Stimulated activated CD4-positive, alpha-beta T cell treated with anti-CD3 and anti-CD28 coated beads, Interleukin-2, amount 100 ng/mL, for 24 hours (primary cell): ENCODE results near the gene NDUFV1.
"Not testable (repeated sequence)": the region's sequence is repeated elsewhere in the genome, so short reads cannot be mapped to it uniquely, and the experiment has no call there.

Experiments used
- DNase-seq, 2 donors: peaks; one replicate each; pipeline ENCODE4 v3.0.0-alpha.2; 2020

The NDUFV1 gene

GRCh38 chr11:67628710-67629385, 22.1 kb downstream of the NDUFV1 start:
- no peak for DNase-seq

GRCh38 chr11:67629386-67630227, 22.9 kb downstream of the NDUFV1 start, which contains the start of gene NUDT8:
Gene NUDT8 (minus strand): TSS chr11:67629937. CDS start chr11:67629911, 26 bp downstream.
- peak; percentile 92 to 97 for DNase-seq

- peak in 1 of 2 donors; percentile 98 for DNase-seq
Observed at GRCh38 chr11:67630228-67630942, 23.6 kb downstream of the NDUFV1 start.

GRCh38 chr11:67630943-67631331, 24.2 kb downstream of the NDUFV1 start:
- DNase-seq = peak in 1 of 2 donors; percentile 17

GRCh38 chr11:67631411-67631810, 24.7 kb downstream of the NDUFV1 start:
- no peak for DNase-seq

- no peak for DNase-seq
Observed at GRCh38 chr11:67631853-67632174, 25.1 kb downstream of the NDUFV1 start.

GRCh38 chr11:67632175-67632981, 25.6 kb downstream of the NDUFV1 start:
- peak in 1 of 2 donors; percentile 18 for DNase-seq

- DNase-seq = peak in 1 of 2 donors; percentile 16
Observed at GRCh38 chr11:67632982-67633755, 26.4 kb downstream of the NDUFV1 start.

GRCh38 chr11:67633758-67634365, 27.1 kb downstream of the NDUFV1 start:
- DNase-seq = no peak

- no peak for DNase-seq
Observed at GRCh38 chr11:67634366-67635230, 27.9 kb downstream of the NDUFV1 start.

- DNase-seq = no peak
Observed at GRCh38 chr11:67635231-67635521, 28.4 kb downstream of the NDUFV1 start.

GRCh38 chr11:67636962-67637361, 30.2 kb downstream of the NDUFV1 start:
- no peak for DNase-seq

GRCh38 chr11:67637441-67637840, 30.7 kb downstream of the NDUFV1 start:
- DNase-seq = not testable (repeated sequence)

- no peak for DNase-seq
Observed at GRCh38 chr11:67638535-67639437, 32.0 kb downstream of the NDUFV1 start.

GRCh38 chr11:67639438-67639859, 32.7 kb downstream of the NDUFV1 start, which contains the start of gene TBX10:
Gene TBX10 (minus strand): TSS chr11:67639763. CDS start chr11:67639472, 291 bp downstream.
- DNase-seq = no peak

- peak; percentile 67 to 73 for DNase-seq
Observed at GRCh38 chr11:67640021-67640757, 33.5 kb downstream of the NDUFV1 start.

- no peak for DNase-seq
Observed at GRCh38 chr11:67640758-67641337, 34.1 kb downstream of the NDUFV1 start.
